Stimulated activated CD8-positive, alpha-beta memory T cell treated with anti-CD3 and anti-CD28 coated beads, Interleukin-15, amount 100 ng/mL, for 48 hours (primary cell): ENCODE results near the gene CAT.
A peak's percentile ranks its signal among the peaks of the same experiment; 100 is the strongest.
"Not testable (repeated sequence)": the region's sequence is repeated elsewhere in the genome, so short reads cannot be mapped to it uniquely, and the experiment has no call there.

Experiments used
- DNase-seq, 2 donors: peaks; one replicate each; pipeline ENCODE4 v3.0.0-alpha.2; 2020; ENCODE audit warnings: low read depth in 2 of 2

The CAT gene

DNA sequence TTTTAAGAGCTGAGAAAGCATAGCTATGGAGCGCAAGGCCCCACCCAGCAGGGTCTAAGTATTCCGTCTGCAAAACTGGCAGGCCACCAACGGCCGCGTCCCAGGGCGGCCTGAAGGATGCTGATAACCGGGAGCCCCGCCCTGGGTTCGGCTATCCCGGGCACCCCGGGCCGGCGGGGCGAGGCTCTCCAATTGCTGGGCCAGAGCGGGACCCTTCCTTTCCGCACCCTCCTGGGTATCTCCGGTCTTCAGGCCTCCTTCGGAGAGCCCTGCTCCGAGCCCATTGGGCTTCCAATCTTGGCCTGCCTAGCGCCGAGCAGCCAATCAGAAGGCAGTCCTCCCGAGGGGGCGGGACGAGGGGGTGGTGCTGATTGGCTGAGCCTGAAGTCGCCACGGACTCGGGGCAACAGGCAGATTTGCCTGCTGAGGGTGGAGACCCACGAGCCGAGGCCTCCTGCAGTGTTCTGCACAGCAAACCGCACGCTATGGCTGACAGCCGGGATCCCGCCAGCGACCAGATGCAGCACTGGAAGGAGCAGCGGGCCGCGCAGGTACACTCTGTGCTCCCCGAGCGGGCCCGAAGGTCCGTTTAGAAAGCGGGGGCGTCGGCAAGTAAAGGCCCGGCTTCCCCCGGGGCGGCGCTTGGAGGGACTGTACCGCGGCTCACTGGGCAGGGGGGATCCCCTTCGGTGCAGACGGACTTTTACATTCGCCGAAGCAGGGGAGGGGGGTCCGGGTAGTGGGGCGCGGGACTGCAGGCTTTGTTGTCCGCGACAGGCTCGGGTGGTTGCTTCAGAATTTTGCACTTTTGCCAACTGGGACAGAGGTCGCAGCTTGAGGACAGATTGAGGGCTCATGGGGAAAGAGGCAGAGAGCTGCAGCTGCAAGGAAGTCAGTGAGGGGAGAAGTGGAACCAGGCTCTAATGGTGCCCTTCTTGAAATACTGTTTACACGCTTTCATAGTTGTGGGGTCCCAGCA lies at the start of gene CAT:
Gene CAT, plus strand, starts transcription at position 406 of the 979 bp plus-strand sequence. Its CDS starts 80 bp downstream, at position 486.
- DNase-seq, result peak; percentile 96

DNA sequence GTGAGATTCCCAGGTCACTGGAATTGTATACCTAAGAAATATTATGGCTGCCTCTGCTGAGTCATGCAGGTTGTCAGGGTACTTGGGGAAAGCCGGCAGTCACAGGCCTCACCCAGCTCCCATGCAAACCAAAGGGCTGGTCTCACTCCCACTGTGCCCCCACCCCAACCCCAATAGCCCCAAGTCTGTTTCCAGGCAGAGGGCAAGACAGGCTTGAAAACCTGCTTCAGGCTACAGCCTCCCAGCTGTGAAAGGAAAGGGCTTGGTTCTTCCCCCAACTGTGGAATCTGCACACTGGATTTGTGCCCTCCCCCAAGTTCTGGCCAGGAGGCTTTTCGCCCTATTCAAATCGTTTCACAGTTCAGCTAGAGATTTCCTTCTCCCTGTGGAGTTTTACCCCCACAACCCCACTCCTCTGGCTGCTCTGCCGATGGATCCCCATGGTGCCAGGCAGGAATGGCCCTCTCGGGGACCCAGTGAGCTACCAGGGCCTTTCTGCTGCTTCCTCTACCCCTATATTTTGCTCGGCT lies 43.9 kb upstream of the CAT start:
- DNase-seq, result no peak

DNA sequence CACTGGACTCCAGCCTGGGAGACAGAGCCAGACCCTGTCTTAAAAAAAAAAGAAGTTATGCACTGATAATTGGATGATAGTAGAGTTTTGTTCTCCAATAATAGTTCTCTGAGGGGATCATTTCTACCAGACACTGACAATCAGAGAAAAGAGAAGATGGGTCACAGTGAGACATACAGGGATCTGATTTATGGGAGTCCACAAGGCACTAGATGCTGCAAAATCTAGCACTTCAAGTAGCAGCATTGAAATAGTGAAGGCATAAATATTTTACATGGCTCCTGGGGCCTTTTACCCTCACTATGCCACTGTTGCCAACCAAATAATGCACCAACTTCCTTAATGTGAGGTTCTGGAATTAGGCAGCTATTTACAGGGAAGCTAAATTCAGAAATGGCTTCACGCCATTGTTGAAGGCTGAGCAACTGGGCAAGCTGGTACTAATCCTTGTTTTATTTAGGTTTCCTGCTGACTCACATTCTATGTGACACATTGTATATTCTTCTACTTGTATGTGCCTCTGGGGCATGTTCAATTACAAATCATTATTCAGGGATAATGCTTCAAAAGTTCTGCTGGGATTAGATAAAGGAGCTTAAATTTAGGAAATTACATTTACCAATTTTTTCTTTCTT lies 42.7 kb upstream of the CAT start:
- no peak for DNase-seq

DNA sequence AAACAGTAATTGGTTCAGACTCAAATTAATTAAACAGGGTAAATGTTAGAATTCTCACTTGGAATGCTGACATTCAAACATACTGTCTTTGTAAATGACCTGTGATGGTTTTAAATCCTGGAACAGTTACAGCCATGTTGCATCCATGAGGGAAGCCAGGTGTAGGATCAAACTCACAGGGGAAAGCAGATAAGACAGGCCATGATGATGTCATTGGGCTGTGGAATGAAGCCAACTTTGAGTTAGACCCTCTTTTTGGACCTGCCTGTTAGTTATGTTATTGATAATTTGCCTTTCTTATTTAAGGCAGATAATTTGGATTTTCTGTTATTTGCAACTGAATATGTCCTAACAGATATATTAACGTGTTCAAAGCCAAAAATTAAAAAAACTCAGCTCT lies 41.6 kb upstream of the CAT start:
- DNase-seq, result no peak

DNA sequence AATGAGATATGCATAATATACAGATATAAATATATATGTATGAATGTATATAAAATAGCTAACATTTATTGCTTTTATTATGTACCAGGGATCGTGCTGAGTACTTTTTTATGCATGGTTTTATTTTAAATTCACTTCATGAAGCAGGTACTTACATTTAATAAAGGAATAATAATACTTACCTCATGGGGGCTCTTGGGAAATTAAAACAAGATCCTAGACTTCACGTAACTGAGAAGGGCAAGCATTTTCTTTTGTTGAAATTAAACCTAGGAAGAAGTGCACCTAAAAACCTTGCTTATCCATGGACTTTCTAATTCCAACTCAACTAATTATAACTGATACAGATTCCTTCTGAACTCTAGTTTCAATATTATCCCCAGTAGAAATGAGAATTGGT lies 40.9 kb upstream of the CAT start:
- no peak for DNase-seq

DNA sequence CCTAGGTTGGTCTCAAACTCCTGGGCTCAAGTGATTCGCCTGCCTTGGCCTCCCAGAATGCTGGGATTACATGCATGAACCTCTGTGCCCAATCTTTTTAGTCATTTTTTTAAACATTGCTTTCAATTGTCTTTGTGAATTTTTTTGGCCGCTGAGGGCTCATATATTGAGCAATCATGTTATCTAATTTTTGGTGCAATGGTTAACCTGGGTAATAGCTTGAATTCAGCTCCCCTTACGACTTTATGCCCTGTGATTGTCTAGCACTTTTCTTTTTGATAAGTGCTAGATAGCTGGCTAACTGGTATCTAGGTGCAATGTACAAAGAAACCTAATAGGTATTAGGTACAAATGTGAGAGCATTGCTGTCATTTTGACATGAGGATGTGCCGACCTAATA lies 35.3 kb upstream of the CAT start:
- no peak for DNase-seq

DNA sequence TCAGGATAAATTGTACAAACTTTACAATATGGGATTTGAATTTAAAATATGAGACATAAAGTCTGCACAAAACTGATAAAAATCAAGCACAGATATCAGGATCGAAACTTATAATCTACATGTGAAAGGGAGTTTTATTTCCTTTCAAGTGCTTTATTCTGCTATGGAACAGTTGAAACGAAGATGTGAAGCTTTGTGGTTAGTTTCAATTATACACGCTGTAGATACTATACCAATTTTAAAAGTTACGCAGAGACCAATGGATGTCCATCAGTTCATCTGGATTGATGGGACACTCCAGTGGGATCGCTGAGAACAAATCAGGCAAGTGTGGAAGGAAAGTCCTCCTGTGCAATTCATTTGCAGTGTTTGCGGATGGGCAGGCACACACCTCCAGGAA lies 34.5 kb upstream of the CAT start:
- no peak for DNase-seq

DNA sequence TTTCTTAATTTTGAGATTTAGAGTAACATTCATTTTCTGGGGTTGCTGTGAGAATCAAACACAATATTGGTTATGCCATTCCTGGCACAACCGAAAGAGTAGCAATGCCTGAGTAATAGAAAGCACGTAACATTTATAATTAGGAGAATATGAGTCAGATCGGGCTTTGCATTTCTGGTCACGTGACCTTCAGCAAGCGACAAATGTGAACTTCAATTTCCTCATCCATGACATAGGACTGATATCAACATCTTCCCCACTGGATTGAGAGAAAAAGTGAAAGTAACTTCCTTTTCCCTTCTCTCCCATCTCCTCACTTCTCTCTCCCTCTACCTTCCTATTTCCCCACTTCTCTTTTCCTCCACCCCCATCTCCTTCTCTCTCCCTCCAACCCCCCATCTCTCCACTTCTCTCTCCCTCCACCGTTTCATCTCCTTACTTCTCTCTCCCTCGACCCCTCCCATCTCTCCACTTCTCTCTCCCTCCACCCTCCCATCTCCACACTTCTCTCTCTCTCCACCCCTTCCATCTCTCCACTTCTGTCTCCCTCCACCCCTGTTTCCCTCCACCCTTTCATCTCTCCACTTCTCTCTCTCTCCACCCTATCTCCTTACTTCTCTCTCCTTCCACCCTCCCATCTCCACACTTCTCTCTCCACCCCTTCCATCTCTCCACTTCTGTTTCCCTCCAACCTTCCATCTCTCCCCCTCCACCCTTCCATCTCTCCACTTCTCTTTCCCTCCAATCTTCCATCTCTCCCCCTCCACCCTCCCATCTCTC lies 33.5 kb upstream of the CAT start:
- DNase-seq, result no peak

DNA sequence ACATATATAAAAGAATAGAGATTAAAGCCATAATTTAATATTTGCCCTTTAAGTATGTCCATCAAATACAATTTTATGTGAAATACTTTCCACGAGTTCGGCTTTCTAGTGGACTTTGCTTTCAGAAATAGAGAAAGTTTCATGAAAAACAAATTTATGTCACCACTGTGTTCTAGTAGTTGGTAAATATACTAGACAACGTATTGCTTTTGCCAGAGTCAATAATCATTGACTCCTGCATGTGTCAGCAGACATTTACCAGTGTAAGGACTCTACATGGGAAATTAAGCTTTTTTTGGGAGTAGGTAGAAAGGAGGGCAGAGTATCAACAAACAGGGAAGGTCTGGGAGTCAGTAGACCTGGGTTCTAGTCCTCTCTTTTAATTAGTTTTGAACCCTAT lies 32.3 kb upstream of the CAT start:
- no peak for DNase-seq

DNA sequence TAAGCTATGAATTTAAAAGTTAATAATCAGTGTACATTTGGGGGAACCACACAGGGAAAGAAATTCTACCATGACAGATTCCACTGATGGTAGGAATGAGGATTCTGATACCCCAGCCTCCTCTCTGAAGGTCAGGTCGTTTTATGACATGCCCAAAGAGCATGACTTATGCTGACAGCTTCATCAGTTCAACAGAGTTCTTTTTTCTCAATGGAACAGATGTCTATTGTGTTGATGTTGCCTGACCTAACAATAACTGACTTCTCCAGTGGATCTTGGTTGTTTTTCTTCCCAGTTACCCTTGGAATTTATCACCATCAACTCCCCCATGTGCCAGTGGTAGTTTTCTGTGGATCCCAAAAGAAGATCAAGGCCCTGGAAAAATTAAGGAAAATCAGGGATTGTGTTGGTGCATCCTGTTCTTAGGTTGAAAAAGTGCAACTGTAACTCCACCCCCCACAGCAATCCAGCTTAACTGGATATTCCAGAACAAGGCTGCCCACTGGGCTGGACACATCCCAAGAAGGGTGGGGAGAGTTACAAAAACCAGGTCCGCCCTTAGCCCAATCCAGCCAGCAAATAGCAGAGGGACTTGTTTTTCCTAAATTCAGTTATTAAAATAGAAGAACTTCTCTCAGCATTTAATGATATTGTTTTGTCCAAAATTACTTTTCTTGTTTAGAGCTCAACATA lies 31.5 kb upstream of the CAT start:
- no peak for DNase-seq

DNA sequence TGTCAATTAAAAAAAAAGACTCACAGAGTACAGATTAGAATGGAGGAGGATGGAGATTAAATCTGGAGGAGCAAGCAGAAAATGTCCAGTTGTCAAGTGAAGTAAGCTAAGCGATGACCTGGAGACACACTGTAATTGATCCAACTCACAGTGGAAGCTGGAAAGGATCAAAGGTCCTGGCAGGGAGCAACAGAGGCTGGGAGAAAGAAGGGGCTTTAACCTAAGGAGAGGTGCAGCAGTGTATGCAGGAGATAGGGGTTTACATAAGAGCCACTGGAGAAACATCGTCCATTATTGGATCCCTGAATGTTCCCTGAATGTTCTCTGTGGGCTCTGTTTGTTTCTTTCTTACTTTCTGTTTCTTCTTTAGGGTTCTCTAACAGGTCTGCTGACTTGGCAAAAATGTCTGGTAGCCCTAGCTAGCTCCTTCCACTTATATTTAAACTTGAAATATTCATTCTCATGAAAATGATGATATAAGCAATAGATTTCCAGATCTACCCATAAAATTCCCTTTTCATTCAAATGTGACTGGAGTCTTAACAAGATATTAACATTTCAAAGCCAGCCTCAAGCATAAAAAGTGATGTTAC lies 30.1 kb upstream of the CAT start:
- no peak for DNase-seq

DNA sequence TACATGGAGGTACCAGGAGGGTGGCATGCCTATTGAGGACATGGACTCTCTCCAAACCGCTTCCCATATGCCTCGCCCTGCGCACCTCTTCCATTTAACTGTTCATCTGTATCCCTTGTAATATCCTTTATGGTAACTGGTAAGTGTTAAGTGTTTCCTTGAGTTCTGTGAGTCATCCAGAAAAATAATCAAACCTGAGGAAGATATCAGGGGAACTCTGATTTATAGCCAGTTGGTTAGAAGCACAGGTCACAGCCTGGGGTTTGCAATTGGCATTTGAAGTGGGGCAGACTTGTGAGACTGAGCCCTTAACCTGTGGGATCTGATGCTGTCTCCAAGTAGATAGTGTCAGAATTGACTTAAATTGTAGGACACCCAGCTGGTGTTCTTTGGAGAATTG lies 27.6 kb upstream of the CAT start:
- no peak for DNase-seq

DNA sequence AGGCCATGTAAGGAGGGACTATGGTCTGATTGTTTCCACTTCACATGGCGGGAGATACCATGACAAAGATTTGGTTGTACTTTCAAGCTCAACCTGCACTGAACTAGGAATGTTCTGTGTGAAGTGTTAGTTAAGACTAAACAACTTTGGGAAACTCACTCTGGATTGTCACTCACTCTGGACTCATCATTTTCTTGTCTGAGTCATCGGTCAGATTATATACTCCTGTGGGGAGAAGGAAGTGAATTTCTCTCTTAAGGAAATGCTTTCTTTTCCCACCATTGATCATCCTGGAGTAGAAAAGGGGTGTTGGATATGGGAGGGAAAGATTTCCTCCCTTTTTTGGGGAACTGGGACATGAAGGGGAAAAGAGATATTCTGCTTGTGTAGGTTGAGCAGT lies 26.9 kb upstream of the CAT start:
- DNase-seq, result no peak

DNA sequence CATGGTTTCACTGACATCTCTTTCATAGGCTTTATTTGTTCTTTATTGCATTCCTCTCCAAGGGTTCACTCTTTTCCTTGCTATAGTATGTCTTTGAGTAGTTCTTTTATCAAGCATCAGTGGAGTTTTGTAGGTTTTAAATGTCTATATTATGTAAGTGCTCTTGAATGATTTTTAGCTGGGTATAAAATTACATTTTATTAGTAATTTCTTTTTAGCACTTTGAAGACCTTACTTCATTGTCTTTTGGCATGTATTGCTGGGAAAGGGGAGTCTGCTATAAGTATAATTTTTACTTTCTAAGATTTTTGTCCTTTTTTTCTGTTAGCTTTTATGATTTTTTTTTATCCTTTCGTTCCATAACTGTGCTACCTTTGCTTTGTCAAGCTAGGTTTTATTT lies 25.5 kb upstream of the CAT start:
- no peak for DNase-seq

DNA sequence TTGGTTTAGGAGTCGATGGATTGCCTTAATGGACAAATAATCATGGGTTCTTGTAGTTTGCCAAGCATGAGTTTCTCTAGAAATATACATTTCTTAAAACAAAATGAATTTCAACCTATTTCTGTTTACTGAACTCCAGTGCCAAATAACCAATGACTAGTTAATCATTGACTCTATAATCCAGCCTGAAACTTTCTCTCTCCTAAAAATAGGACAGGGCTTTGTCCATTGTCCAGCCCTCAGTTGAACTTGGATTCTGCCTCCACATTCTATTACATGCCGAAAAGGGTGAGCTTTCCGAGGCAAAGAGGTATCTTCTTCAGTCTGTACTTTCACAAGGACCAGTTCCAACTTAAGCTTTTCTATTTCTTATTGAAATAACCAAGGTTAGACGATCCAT lies 23.2 kb upstream of the CAT start:
- no peak for DNase-seq

DNA sequence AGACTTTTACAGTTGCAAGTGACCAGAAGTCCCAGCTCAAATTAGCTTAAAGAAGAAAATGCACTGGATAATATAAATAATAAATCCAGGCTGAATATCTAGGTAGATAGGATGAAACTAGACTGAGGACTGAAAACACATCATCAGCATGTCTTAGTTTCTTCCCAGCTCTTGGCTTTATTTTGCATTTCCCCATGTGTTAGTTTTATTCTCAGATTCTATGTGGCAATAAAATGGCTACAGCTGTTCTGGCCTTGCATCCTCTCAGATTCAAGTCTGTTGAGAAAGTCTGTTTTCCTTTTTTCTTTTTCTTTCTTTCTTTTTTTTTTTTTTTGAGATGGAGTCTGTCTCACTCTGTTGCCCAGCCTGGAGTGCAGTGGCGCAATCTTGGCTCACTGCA lies 22.6 kb upstream of the CAT start:
- no peak for DNase-seq

DNA sequence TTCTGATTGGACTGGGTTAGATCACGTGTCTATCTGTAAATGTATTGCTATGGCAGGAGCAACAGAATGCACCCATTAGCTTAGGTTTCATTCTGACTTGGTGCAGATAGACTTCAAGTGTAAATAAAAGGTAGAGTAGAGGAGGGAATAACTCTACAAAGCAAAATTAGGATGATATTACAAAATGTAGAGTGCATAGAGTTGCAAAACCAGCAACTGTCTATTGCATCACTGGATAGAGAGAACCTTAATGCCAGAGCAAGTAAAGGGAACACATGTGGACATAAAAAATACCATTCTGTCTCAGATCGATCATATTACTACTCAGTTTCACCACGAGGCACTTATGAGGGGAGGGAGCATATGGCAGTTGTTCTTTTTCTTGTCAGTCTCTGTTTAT lies 22.0 kb upstream of the CAT start:
- no peak for DNase-seq

DNA sequence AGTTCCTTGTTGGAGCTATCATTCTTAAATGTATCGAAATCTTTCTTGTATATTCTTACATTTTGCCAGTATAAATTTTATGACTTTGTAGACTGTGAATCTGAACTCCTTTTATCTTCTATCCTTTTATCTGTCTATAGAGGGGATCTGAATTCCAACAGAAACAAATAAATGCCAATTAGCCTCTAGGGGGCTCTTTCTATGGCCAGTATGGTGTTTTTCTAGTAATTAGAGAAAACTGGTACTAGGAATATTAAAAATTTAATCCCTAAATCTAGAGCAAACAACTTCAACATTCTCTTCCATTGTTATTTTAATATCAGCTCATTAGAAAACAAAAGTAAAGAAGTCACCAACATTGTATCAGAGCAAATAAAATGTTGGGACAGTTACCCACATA lies 21.5 kb upstream of the CAT start:
- DNase-seq, result no peak

DNA sequence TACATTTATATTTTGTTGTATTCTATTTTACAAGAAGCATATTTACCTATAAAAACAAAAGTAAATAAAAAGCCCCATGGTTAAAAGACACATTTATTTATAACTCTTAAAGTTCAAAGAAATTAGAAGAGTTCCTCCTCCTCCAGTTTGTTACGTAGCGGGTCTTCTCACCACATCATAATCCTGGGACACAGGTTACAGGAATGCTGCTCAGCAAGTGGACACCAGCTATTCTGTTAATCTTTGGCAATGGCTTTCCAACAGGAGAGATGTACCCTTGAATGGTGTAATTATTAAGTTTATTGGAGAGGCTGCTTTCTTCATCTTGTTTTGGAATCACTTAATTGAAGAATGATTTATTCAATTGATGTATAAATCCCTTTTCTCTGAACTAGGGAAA lies 19.6 kb upstream of the CAT start:
- no peak for DNase-seq

DNA sequence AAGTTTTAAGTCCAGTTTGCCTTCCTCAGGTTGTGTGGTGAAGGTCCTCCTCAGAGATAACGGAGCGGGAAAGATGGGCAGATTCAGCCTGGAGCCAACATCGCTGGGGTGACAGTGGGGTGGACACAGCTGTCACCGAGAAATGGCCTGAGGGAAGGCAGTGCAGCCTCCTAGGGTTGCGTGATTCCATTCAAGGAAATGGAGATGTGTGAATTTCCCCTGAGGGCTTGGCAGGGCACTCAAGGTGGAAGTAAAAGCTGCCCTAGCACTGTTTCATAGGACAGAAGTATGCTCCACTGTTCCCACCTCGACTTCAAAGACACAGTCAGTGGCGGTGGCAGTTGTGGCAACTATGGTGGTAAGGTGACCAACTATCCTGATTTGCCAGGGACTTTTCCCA lies 15.4 kb upstream of the CAT start:
- no peak for DNase-seq

DNA sequence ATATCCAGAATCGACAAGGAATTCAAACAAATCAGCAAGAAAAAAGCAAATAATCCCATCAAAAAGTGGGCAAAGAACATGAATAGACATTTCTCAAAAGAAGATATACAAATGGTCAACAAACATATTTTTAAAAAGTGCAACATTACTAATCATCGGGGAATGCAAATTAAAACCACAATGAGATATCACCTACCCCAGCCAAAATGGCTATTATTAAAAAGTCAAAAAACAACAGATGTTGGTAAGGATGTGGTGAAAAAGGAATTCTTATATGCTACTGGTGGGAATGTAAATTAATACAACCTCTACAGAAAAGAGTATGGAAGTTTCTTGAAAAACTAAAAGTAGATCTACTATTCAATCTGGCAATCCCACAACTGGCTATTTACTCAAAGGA lies 13.9 kb upstream of the CAT start:
- DNase-seq, result not testable (repeated sequence)
